ENCODE measurements around the gene NPS.

NPS gene

DNA sequence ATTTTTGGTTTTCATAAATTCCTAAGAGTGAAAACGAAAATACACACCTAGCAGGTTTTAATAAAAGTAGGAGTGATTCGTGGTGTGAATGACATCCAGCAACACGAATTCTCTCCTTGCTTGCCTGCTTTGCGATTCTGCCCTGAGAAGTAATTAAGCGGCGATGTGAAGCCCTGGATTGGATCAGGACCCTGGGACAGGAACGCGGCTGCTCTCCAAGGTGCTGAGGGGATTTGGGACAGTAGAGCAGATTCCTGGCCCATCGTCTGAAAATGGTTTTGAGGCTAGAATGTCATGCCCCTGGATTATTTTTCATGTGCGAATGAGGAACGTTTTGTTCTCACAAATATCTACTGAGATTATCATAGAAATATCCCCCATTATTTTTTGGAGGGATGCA, 7.8 kb downstream of the NPS start:
- peak; percentile 47 for DNase-seq (ENCODE audit: low read depth, low spot score)

- DNase-seq (ENCODE audit: low read depth, low spot score), result no peak
Measured at GRCh38 chr10:127561647-127562046, 12.5 kb downstream of the NPS start.

DNA sequence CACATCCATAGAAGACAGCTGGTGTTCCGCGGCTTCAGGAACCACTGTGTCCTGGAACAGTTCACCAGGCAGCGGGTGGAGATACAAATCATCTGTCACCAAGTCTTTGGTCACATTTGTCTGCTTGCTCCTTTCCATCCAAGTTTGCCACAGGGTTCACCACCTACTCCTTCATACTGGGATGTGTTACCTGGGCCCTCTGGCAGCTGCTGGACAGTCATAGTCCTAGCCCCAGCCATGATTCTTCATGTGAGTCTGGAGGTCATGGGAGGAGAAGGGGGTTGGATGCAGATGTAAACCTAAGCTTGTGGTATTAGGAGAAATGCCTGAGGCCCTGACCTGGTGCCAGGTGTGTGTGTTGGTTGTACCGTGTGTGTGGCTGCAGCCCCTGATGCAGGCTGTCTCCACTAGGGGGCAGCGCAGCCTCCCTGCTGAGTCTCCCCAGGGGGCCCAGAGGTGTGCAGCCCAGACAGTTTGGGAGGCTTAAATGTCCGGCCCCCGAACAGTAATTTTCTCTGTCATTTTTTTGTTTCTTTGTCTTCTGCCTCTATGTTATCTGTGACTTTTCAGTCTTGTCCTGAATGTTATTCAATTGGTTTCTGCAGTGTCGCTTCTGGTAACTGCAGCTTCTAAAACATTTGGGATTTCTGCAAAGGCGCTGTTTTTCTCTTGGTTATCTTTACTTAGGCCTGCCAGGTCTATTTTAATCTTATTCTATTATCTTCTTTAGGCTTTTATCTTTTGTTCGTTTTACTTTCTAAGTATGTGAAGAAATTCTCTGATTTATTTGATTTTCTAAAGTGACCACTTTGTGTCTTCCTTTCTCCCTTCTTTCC, 14.8 kb downstream of the NPS start:
- DNase-seq (ENCODE audit: low read depth, low spot score), result no peak

GRCh38 chr10:127564644-127565043, 15.5 kb downstream of the NPS start:
- no peak for DNase-seq (ENCODE audit: low read depth, low spot score)

DNA sequence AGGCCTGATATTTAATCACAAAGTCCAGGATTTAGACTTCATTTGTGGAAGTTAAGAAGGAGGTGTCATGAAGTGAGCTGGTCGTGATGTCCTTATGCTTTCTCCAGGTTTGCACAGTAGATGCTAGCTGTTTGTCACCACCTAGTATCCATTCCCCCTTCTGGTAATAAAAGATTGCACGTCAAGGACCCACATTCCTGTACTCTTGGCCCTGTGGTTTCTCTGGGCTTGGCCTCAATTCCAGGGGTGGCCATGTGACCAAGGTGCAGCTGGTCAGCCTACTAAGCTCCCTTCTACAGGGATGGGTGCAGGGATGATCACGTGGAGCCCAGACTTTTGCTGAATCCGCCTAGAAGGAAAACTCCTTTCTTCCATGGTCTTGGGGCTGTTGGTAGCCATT, 16.5 kb downstream of the NPS start:
- no peak for DNase-seq (ENCODE audit: low read depth, low spot score)

DNA sequence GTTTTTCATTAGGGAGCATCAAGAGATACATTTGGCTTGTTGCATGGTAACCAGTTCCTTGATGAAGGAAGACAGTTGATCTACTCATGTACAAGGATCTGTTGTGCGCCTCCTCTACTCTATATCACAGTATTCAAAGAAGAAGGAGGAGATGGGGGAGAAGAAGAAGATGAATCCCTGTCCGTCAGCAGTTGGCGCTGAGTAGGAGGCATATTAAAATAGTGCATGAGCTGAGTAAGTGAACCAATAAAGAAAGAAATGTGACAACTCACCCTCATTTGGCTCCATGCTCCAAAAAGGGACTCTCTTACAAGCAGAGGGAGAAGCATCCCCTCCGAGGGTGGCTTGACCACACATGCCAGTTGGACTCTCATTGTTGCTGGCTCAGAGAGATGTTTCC, 20.1 kb downstream of the NPS start:
- DNase-seq (ENCODE audit: low read depth, low spot score), result no peak

DNA sequence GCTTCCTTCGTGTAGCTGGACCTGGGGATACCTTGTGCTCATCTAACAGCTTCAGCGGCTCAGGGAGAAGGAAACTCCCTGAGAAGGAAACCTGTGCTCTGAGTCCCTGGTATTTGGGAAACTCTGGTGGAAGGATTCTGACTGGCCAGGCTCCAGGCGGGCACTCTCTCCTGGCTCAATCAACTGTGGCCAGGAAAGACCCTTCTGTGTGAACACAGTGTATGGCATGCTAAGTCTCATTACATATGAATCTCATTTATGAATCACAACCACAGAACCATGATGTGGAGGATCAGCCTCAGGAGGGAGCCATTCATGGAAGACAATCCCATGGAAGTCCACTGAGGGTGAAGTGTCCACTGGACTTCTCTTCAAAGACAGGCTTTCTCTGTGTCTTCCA, 20.9 kb downstream of the NPS start:
- DNase-seq (ENCODE audit: low read depth, low spot score), result no peak

GRCh38 chr10:127571386-127571785, 22.3 kb downstream of the NPS start:
- DNase-seq (ENCODE audit: low read depth, low spot score), result no peak

DNA sequence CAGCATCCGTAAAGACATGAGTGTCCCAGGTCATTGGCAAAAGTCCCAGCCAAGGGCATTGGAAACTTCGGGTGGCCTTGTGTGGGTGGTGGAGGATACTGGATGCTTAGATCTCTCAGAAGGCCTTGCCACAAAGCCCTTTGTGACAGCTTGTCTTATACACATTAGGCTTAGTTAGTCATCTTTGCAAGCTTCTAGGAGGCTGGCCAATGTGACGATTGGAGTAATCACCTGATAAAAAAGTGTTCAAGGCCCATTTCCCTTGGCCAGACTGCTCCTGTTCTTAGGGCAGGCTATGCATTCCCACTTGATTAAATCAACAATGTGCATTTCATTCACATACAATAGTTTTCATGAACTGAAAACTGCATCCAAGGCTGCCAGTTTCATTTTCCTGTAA, 26.9 kb downstream of the NPS start:
- DNase-seq (ENCODE audit: low read depth, low spot score), result no peak

- no peak for DNase-seq (ENCODE audit: low read depth, low spot score)
Measured at GRCh38 chr10:127576740-127577161, 27.6 kb downstream of the NPS start.

DNA sequence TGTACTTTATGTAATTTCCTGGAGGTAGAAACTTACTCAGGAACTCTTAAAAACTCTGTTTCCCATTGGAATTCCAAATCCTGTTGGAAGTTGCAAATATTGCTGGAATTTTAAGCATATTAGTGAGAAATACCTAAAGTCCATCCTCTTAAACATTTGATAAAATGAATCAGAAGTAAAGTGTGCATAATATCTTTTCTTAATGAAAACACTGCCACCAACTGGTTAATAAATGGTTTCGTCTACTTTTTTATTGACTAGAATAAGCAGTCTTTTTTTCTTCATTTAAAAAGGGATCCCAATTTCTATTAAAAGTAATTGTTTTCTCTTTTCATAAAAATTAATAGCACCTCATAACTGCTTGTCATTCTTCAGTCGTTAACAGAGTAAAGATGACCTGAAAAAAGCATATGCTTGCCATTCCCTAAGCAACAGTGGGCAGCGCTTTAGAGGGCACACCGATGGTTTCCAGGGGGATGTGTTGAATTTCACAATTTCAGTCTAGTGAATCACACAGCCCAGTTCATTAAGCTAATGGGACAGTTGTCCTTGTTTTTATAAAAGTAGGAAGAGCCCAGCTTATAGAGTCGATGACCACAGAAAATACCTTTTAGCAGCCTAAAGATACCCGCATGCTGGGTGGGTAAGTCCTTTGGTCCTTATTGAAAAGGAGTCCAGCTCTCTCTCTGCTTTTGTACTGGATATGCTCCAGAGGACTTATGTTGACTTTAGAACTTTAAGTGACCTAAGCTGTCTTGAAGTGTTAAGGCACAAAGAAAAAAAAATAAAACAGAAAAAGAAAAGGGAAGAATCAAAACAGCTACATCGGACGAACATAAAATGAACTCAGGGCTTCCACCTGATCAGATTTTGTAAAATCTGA, 28.5 kb downstream of the NPS start:
- DNase-seq (ENCODE audit: low read depth, low spot score), result no peak

GRCh38 chr10:127578259-127578960, 29.3 kb downstream of the NPS start:
- DNase-seq (ENCODE audit: low read depth, low spot score), result no peak

DNA sequence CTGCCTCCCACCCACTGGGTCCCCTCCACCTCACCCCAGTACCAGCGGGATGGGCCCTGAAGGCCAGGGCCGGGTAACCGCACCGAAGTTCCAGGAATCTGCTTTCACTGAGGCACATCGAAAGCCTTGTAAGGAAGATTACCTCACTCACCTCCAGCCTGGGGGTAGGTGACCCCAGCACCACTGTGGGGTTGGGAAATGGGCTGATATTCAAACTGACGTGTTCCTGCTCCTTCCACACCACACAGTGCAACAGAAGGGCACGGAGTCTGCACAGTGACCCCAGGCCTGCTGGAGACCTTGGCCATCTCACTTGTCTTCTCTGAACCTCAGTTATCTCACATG, 29.8 kb downstream of the NPS start:
- no peak for DNase-seq (ENCODE audit: low read depth, low spot score)

DNA sequence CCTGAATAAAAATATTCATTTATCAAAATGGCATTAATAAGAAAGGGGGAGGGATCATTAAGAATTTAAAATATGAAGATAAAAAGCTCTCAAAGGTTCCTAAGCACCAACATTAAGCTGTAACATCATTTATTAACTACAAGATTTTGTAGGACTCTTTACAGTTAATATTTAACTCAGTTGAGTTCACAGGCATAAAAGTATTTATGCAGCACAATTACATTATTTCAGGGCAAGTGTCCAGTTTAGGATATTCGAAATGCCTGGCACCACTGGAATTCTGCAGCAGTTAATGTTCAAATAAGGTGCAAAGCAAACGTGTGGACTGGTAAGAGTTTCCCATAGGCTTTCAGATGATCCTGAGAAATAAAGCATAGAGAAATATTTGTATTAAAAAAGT, 30.5 kb downstream of the NPS start:
- no peak for DNase-seq (ENCODE audit: low read depth, low spot score)

DNA sequence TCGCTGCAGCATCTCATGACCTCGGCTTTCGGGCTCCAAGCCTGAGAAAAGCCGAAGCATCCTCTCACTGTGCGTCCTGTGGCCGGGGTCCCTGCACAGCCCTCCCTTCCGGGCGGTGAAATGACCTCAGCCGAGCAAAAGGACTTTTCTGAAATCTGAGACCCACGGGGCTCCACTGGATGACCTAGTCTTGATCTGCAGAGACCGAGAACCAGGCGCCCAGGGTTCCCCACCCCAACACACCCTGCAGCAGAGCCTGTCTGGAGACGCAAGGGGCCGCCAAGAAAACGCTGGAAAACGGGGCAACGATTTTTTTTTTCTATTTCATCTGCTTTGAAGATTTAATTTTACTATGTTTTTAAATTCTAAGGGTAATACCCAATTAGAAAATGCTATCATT, 31.7 kb downstream of the NPS start:
- no peak for DNase-seq (ENCODE audit: low read depth, low spot score)

GRCh38 chr10:127585519-127586023, 36.5 kb downstream of the NPS start:
- no peak for DNase-seq (ENCODE audit: low read depth, low spot score)

DNA sequence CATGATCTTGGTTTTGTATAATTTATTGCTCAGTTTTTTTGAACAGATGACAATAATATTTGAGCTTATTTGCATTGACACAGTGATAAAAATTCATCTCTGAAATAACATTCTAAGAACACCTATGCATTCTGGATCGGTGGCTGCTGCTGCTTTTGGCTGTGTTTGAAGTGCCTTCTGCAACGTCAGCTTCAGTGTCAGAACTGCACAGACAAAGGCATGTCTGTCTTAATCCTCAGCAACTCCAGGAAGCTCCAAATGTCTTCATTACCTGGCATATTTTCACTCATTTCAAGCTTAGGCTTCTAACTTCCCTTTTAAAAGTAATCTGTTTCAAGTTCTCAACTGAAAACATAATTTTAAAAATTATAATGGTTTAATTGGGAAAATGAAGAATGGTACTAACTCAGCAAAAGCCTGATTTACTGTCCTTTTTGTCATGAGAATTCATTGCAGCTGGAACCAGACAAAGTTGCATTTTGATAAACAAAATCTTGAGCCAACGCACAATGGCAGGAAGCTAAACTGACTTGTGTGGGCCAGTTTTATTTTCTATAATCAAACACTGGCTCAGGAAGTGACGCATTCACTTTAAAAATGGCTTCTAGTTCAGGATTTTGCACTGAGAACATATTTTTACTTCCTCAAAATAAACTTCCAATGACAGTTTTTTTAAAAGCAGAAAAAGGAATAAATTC, 38.7 kb downstream of the NPS start:
- DNase-seq (ENCODE audit: low read depth, low spot score), result no peak

GRCh38 chr10:127592586-127592985, 43.5 kb downstream of the NPS start:
- DNase-seq (ENCODE audit: low read depth, low spot score), result no peak

GRCh38 chr10:127600479-127600878, 51.4 kb downstream of the NPS start:
- DNase-seq (ENCODE audit: low read depth, low spot score), result peak; percentile 50
